Endothelial cell (in vitro differentiated cells): ENCODE data around the gene PROM1. TPM values are rescaled to one million over a fixed set of nuclear protein-coding genes. Genes with fewer than 3 reads are reported as not detected.

Experiments
- DNase-seq: peaks from one replicate; pipeline ENCODE4 v3.0.0; 2021; ENCODE audit warnings: low spot score
- H3K27ac Mint-ChIP-seq: one replicate; pipeline ENCODE4 v1.8.0; 2021; ENCODE audit warnings: mixed read lengths, inconsistent platforms; ENCODE audit not compliant: unreplicated experiment
- H3K27me3 Mint-ChIP-seq: one replicate; pipeline ENCODE4 v1.8.0; 2021; ENCODE audit warnings: mild to moderate bottlenecking, moderate library complexity, mixed read lengths, inconsistent platforms; ENCODE audit not compliant: unreplicated experiment
- H3K36me3 Mint-ChIP-seq: one replicate; pipeline ENCODE4 v1.8.0; 2021; ENCODE audit warnings: mild to moderate bottlenecking, low read depth, mixed read lengths, inconsistent platforms; ENCODE audit not compliant: unreplicated experiment
- H3K4me1 Mint-ChIP-seq: one replicate; pipeline ENCODE4 v1.8.0; 2021; ENCODE audit warnings: mild to moderate bottlenecking, mixed read lengths, inconsistent platforms; ENCODE audit not compliant: unreplicated experiment
- H3K4me3 Mint-ChIP-seq: one replicate; pipeline ENCODE4 v1.8.0; 2021; ENCODE audit warnings: mild to moderate bottlenecking, mixed read lengths, inconsistent platforms; ENCODE audit not compliant: unreplicated experiment
- H3K9me3 Mint-ChIP-seq: one replicate; pipeline ENCODE4 v1.8.0; 2021; ENCODE audit warnings: mixed read lengths, inconsistent platforms; ENCODE audit not compliant: unreplicated experiment
- total RNA-seq: library from RNA; stranded (reverse); fragmentation: NEBNext Ultra II Directional; extraction: Animal tissue kit (Norgen Biotek cat#: 25700); gene quantifications from one replicate; pipeline ENCODE4 v1.2.1, GENCODE V29; 2021; ENCODE audit not compliant: unreplicated experiment
- TF ChIP-seq, protein P1 (sequence below): fragments of 200-600 bp; sonication (generic); IDR thresholded peaks from one replicate; pipeline ENCODE4 v1.5.0; 2021; ENCODE audit warnings: antibody characterized with exemption; ENCODE audit not compliant: unreplicated experiment

Gene PROM1
- total RNA-seq, 1 donor from 2014 or later = 12.2 TPM

DNA sequence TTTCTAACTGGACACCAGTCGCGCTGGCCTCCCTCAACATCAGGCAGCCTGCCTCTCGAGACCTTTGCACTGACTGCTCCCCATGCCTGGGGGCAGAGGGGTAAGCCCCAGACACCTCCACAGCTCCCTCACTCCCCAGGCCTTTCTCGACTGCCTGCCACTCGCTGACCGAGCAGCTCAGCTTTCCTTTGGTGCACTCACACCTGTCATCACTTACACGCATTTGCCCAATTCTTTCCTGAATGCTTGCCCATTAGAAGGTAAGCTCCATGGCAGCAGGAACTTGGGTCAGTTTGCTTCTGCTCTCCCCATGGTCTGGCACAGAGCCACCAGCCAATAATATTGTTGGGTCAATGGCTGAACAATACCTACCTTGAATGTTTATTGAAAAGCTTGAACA, 32.2 kb upstream of the PROM1 start:
- Mint-ChIP-seq H3K27me3 (peaks cover 4% of the 10 kb centered on the region), H3K9me3 (no peaks in the 10 kb centered on the region), H3K36me3 (no peaks in the 10 kb centered on the region), H3K27ac (no peak overlapping the region), H3K4me1 (peaks cover 6% of the 10 kb centered on the region), H3K4me3 (no peak overlapping the region)
- DNase-seq = no peak
- TF ChIP-seq, protein P1, sequence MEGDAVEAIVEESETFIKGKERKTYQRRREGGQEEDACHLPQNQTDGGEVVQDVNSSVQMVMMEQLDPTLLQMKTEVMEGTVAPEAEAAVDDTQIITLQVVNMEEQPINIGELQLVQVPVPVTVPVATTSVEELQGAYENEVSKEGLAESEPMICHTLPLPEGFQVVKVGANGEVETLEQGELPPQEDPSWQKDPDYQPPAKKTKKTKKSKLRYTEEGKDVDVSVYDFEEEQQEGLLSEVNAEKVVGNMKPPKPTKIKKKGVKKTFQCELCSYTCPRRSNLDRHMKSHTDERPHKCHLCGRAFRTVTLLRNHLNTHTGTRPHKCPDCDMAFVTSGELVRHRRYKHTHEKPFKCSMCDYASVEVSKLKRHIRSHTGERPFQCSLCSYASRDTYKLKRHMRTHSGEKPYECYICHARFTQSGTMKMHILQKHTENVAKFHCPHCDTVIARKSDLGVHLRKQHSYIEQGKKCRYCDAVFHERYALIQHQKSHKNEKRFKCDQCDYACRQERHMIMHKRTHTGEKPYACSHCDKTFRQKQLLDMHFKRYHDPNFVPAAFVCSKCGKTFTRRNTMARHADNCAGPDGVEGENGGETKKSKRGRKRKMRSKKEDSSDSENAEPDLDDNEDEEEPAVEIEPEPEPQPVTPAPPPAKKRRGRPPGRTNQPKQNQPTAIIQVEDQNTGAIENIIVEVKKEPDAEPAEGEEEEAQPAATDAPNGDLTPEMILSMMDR = no peak

DNA sequence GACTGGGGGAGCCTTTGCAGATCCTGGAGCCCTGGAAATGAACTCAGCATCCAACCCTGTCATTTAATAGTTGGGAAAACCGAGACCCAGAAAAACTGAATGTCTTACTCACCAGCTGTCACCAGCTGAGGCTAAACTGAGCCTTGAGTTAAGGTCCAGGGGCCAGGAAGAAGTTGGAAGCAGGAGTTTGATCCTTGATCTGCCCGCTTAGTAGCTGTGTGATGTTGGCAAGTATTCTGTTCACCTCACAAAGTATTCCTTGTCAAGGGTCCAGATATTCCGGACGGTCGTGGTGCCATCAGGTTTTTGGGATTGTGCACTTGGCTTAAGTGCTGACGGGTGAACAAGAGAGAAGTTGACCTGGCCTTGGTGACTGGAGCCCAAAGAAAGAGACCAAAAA, 30.7 kb upstream of the PROM1 start:
- TF ChIP-seq, protein P1 = no peak
- Mint-ChIP-seq H3K27me3 (peaks cover 4% of the 10 kb centered on the region), H3K36me3 (no peaks in the 10 kb centered on the region)

DNA sequence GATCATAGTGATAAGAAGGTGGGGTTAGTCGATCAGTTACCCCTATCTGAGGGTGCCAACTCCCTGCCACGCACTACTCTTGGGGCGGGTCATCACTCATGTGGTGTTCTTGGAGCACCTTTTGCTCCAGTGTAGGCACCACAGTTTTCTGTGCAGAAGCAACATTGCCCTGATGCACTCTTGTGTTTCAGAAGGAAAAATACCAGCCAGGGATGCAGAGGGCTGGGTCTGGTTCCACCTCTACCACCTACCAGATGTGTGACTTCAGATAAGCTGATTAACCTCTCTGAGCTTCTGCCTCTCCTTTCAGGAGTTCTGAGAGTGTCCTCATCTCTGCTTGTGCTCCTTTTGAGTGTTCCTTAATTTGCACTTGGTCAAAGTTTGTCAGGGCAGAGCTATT, 29.9 kb upstream of the PROM1 start:
- Mint-ChIP-seq H3K27me3 (peaks cover 4% of the 10 kb centered on the region), H3K36me3 (no peaks in the 10 kb centered on the region), H3K27ac (no peak overlapping the region), H3K9me3 (no peaks in the 10 kb centered on the region), H3K4me1 (no peaks in the 10 kb centered on the region), H3K4me3 (no peak overlapping the region)
- TF ChIP-seq, protein P1 = no peak
- no peak for DNase-seq

More for the DNA sequence above, 30.7 kb upstream of the PROM1 start:
- Mint-ChIP-seq H3K27ac (no peak overlapping the region), H3K9me3 (no peaks in the 10 kb centered on the region), H3K4me1 (peaks cover 2% of the 10 kb centered on the region), H3K4me3 (no peak overlapping the region)
- no peak for DNase-seq

DNA sequence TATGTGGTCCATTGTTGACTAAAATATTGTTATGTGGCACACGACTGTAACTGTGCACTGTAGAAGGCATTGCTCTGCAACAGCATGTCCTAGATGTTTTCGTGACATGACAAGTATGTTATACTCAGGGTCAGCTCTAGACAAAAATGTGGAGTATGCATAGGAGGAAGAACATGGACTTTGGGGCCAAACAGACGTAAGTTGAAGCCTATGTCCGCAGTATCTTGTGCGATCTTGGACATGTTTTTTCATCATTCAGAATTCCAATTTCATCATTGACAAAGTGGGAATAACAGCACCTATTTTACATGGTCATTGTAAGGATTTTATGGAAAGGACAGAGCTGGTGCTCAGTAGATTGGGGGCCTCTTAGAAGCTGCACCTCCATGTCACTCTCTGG, 27.7 kb upstream of the PROM1 start:
- H3K27me3 Mint-ChIP-seq = peaks cover 4% of the 10 kb centered on the region
- DNase-seq = no peak

DNA sequence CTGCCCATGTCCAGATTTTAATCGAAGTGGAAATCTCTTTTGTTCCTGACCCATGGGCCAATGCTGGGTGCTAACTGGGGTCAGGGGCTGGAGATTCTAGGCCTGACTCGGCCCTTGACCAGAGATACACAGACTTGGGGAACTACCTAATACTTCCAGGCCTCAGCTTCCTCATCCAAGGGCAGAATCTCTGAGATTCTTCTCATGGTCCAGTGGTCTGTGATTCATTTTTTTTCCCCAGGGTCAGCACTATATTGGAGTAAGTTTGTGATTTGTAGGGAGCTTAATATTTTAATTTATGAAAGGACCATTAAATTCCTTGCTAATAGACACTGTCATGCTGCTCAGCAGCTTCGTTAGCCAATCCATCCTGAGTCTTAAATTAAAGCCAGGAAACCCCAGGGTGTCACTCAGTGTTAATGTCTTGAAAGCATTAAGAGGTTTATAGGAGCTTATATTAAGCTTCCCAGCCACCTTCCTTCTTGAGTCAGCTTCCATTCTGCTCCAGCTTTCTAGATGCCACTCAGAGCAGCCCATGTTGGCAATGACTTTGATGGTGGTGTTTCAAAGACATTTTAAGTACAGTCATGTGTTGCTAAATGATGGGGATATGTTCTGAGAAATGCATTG, 27.0 kb upstream of the PROM1 start:
- TF ChIP-seq, protein P1 = no peak
- H3K36me3 Mint-ChIP-seq = no peaks in the 10 kb centered on the region
- H3K27ac Mint-ChIP-seq = no peak overlapping the region
- H3K4me1 Mint-ChIP-seq = no peaks in the 10 kb centered on the region
- no peak overlapping the region for H3K4me3 Mint-ChIP-seq
- no peak for DNase-seq
- H3K9me3 Mint-ChIP-seq = no peaks in the 10 kb centered on the region
- peaks cover 2% of the 10 kb centered on the region for H3K27me3 Mint-ChIP-seq

More for the DNA sequence above, 27.7 kb upstream of the PROM1 start:
- Mint-ChIP-seq H3K4me1 (no peaks in the 10 kb centered on the region), H3K9me3 (no peaks in the 10 kb centered on the region), H3K27ac (no peak overlapping the region), H3K36me3 (no peaks in the 10 kb centered on the region), H3K4me3 (no peak overlapping the region)
- TF ChIP-seq, protein P1 = no peak
